Pancreas (tissue), 10 donors: Measurements from ENCODE around the gene FAHD1. TPM values are rescaled to one million over a fixed set of nuclear protein-coding genes. Genes with fewer than 3 reads are reported as not detected.

Source experiments
- ATAC-seq, 4 donors: fragments of 200-7000 bp; cut with Tn5 transposase; one replicate each; pipeline versions ENCODE4 v1.8.0 to v1.9.1; 2020; ENCODE audit warnings: mild to moderate bottlenecking in 4 of 4, moderate library complexity in 4 of 4
- DNase-seq, 6 donors: peaks; one replicate each; pipeline ENCODE4 v3.0.0-alpha.2; 2020
- FAIRE-seq: peaks from 2 replicates; lab custom pipeline; 2012; peaks lifted over from hg19 to GRCh38; lab: Jason Lieb, UNC
- H3K27ac ChIP-seq, 4 donors: fragments of 200-600 bp; sonication (generic); 1 replicate in 3 of 4; 2 replicates in 1 of 4; pipeline versions ENCODE4 v1.5.0 to v1.8.0; 2020
- H3K27me3 ChIP-seq, 4 donors: fragments of 200-600 bp; one replicate each; pipeline ENCODE4 v1.8.0; 2021
- H3K36me3 ChIP-seq, 3 donors: fragments of 200-600 bp; sonication (generic) in 1 of 3; one replicate each; pipeline versions ENCODE4 v1.5.0 to v1.8.0; 2020 to 2021
- H3K4me1 ChIP-seq, 3 donors: fragments of 200-600 bp; one replicate each; pipeline ENCODE4 v1.8.0; 2021
- H3K4me3 ChIP-seq, 4 donors: fragments of 200-600 bp; sonication (generic) in 2 of 4; one replicate each; pipeline versions ENCODE4 v1.5.0 to v1.8.0; 2020 to 2021
- H3K9me3 ChIP-seq, 4 donors: fragments of 200-600 bp; one replicate each; pipeline ENCODE4 v1.8.0; 2021
- WGBS, 2 donors: extraction: QIAGEN DNeasy Blood & Tissue Kit; methylation state at CpG; one replicate each; pipeline ENCODE4 v1.1.7; 2013; 5-methylcytosine and 5-hydroxymethylcytosine counted together
- intact Hi-C, 3 donors: fragments of 100-400 bp; cut with DNase I; formaldehyde crosslinking; loops; one replicate each; pipeline versions ENCODE4 v1.11.1 to v1.14.2; 2022
- polyA plus RNA-seq, 2 donors: library from polyadenylated mRNA; stranded (reverse); fragments of 200-250 nt; gene quantifications; one replicate each; pipeline ENCODE4 v1.2.3, GENCODE V29; 2013
- total RNA-seq, 6 donors: library from RNA; stranded (reverse); fragmentation: NEBNext Ultra II Directional in 4 of 6; extraction: Animal tissue kit (Norgen Biotek cat#: 25700) in 4 of 6; gene quantifications; one replicate each; pipeline versions ENCODE4 v1.2.1 to v1.2.4, GENCODE V29; 2021 to 2023
- TF ChIP-seq, protein P1 (sequence below), 4 donors: fragments of 200-600 bp; sonication (generic) in 3 of 4; IDR thresholded peaks; one replicate each; pipeline versions ENCODE4 v1.5.0 to v1.8.0; 2021; ENCODE audit warnings: antibody characterized with exemption in 4 of 4
- donor health status: healthy with polysubstance abuse.
- donor health status: DM: no; HTN: no; CAD: no; lungs with moderate emphysema.
- donor health status: DM: no; HTN: no; CAD: no.
- donor health status: control.
- donor health status: control.
- donor health status: Bipolar disorder and iron deficiency.
- donor health status: DM: yes; HTN: yes; CAD: no.
- donor health status: DM: no; HTN: no; CAD: no.
- donor health status: DM: no; HTN: no; CAD: no.
- donor health status: DM: yes; HTN: yes; CAD: no.

Gene FAHD1
- total and polyA plus RNA-seq, 8 donors = 5.1 to 14.4 (median 12.2) TPM

DNA sequence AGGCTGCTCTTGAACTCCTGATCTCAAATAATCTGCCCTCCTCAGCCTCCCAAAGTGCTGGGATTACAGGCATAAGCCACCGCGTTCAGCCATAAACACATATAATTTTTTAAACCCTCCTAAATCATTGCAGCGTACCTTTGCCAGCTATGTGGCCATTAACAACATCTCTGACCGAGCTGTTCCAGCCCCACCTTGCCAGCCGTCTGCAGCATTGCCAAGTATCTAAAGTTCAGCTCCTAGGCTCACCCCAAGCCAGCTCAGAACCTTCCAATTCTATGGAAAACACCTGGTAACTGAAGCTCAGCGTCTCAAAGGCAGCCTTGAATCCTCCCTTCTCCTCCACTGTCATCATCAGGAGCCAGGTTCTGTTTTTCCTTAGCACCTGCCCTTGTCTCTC lies 50.1 kb downstream of the FAHD1 start:
- TF ChIP-seq, protein P1, sequence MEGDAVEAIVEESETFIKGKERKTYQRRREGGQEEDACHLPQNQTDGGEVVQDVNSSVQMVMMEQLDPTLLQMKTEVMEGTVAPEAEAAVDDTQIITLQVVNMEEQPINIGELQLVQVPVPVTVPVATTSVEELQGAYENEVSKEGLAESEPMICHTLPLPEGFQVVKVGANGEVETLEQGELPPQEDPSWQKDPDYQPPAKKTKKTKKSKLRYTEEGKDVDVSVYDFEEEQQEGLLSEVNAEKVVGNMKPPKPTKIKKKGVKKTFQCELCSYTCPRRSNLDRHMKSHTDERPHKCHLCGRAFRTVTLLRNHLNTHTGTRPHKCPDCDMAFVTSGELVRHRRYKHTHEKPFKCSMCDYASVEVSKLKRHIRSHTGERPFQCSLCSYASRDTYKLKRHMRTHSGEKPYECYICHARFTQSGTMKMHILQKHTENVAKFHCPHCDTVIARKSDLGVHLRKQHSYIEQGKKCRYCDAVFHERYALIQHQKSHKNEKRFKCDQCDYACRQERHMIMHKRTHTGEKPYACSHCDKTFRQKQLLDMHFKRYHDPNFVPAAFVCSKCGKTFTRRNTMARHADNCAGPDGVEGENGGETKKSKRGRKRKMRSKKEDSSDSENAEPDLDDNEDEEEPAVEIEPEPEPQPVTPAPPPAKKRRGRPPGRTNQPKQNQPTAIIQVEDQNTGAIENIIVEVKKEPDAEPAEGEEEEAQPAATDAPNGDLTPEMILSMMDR (IDR thresholded peaks at IDR 0.05) = no peak
- no peak for DNase-seq
- 56 to 58% methylated on average over 6 of the region's 6 CpGs for WGBS, 2 donors
- Histone ChIP-seq H3K36me3 (no peaks in the 10 kb centered on the region), H3K9me3 (no peaks in the 10 kb centered on the region), H3K4me3 (no peak overlapping the region), H3K27me3 (no peaks in the 10 kb centered on the region), H3K4me1 (no peaks in the 10 kb centered on the region), H3K27ac (no peak overlapping the region)
- intact Hi-C loops = no loop called here
- ATAC-seq = no peak
- no peak for FAIRE-seq

DNA sequence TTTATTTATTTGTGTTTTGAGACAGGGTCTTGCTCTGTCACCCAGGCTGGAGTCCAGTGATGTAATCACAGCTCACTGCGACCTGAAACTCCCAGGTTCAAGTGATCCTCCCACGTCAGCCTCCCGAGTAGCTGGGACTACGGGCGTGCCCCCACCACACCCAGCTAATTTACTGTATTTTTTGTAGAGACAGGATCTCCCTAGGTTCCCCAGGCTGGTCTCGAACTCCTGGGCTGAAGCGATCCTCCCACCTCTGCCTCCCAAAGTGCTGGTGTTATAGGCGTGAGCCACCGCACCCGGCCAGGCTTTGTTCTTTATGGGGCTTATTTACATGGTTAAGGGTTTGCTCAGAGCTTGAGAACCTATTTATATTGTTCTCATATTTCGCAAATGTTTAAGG lies 50.8 kb downstream of the FAHD1 start:
- intact Hi-C loops = no loop called here

DNA sequence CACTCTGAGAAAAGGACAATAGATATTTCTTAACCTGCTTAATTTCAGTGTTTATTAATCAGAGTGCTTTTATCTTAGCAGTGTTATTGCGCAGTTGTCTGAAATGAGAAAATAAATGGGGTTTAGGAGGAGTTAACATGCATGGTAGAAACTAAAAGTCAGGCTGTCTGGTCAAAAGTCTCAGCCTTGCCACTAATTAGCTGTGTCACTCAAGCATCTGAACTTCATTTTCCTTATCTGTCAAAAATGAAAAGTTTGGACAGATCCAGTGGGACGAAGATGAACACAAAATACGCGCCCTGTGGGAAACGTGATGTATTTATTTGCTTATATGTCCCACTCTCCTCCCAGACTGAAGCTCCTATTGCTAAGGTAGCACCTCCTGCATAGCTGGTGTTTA lies 51.2 kb downstream of the FAHD1 start:
- FAIRE-seq = no peak
- TF ChIP-seq, protein P1 (IDR thresholded peaks at IDR 0.05) = no peak
- Histone ChIP-seq H3K36me3 (no peaks in the 10 kb centered on the region), H3K4me3 (no peak overlapping the region), H3K9me3 (no peaks in the 10 kb centered on the region), H3K27ac (no peak overlapping the region), H3K4me1 (no peaks in the 10 kb centered on the region), H3K27me3 (no peaks in the 10 kb centered on the region)
- intact Hi-C loops = no loop called here
- WGBS, 2 donors = 61 to 63% methylated on average over 5 of the region's 5 CpGs
- ATAC-seq = no peak
- no peak for DNase-seq

More for the DNA sequence above, 50.8 kb downstream of the FAHD1 start:
- Histone ChIP-seq H3K36me3 (no peaks in the 10 kb centered on the region), H3K4me1 (no peaks in the 10 kb centered on the region), H3K4me3 (no peak overlapping the region), H3K27me3 (no peaks in the 10 kb centered on the region), H3K9me3 (no peaks in the 10 kb centered on the region), H3K27ac (no peak overlapping the region)
- FAIRE-seq (no peak), DNase-seq (peak in 1 of 6 donors; percentile 8), ATAC-seq (no peak)
- TF ChIP-seq, protein P1 (IDR thresholded peaks at IDR 0.05) = no peak
- whole genome bisulfite sequencing, 2 donors = 63 to 69% methylated on average over 11 of the region's 11 CpGs

Other genes starting within 250 kb of the FAHD1 start
- 10 to 100 TPM in 5 of 6 donors, 1 to 10 TPM in 1; 7.8 to 20.7 (median 10.4) TPM for gene IFT140, start 215.1 kb upstream of the FAHD1 start, total RNA-seq
- 10 to 100 TPM; 18.3 to 24.3 TPM for gene IFT140, start 215.1 kb upstream of the FAHD1 start, polyA plus RNA-seq
- gene CRAMP1, start 214.8 kb upstream of the FAHD1 start, total RNA-seq = 10 to 100 TPM in 1 of 6 donors, 1 to 10 TPM in 5; 4.6 to 13.8 (median 6.7) TPM
- gene CRAMP1, start 214.8 kb upstream of the FAHD1 start, polyA plus RNA-seq = 10 to 100 TPM in 1 of 2 donors, 1 to 10 TPM in 1; 9.0 to 16.2 TPM
- 10 to 100 TPM; 21.7 to 49.3 (median 32.4) TPM for gene JPT2, start 148.9 kb upstream of the FAHD1 start, total RNA-seq
- 10 to 100 TPM; 13.5 to 22.2 TPM for gene JPT2, start 148.9 kb upstream of the FAHD1 start, polyA plus RNA-seq
- 10 to 100 TPM; 25.5 to 51.8 (median 40.1) TPM for gene MAPK8IP3, start 121.0 kb upstream of the FAHD1 start, total RNA-seq
- gene MAPK8IP3, start 121.0 kb upstream of the FAHD1 start, polyA plus RNA-seq = 100 to 1,000 TPM in 1 of 2 donors, 10 to 100 TPM in 1; 94.9 to 244 TPM
- 10 to 100 TPM; 27.4 to 37.8 (median 30.4) TPM for gene NME3, start 55.7 kb upstream of the FAHD1 start, total RNA-seq
- 100 to 1,000 TPM; 232 to 297 TPM for gene NME3, start 55.7 kb upstream of the FAHD1 start, polyA plus RNA-seq
- 1 to 10 TPM; 4.7 to 10.0 (median 6.8) TPM for gene EME2, start 54.4 kb upstream of the FAHD1 start, total RNA-seq
- 10 to 100 TPM; 18.4 to 37.9 TPM for gene EME2, start 54.4 kb upstream of the FAHD1 start, polyA plus RNA-seq
- gene MRPS34, start 54.1 kb upstream of the FAHD1 start, total RNA-seq = 10 to 100 TPM; 42.4 to 74.5 (median 54.7) TPM
- gene MRPS34, start 54.1 kb upstream of the FAHD1 start, polyA plus RNA-seq = 10 to 100 TPM; 76.0 to 84.1 TPM
- 10 to 100 TPM; 19.2 to 41.3 (median 37.2) TPM for gene SPSB3, start 44.6 kb upstream of the FAHD1 start, total RNA-seq
- gene SPSB3, start 44.6 kb upstream of the FAHD1 start, polyA plus RNA-seq = 100 to 1,000 TPM; 161 to 223 TPM
- 10 to 100 TPM; 20.4 to 42.5 (median 25.6) TPM for gene NUBP2, start 44.2 kb upstream of the FAHD1 start, total RNA-seq
- 10 to 100 TPM; 55.7 to 58.8 TPM for gene NUBP2, start 44.2 kb upstream of the FAHD1 start, polyA plus RNA-seq
- gene IGFALS, start 33.5 kb upstream of the FAHD1 start, total RNA-seq = 1 to 10 TPM; 1.0 to 3.8 (median 2.3) TPM
- gene IGFALS, start 33.5 kb upstream of the FAHD1 start, polyA plus RNA-seq = 1 to 10 TPM; 4.4 to 8.2 TPM
- gene HAGH, start 381 bp upstream of the FAHD1 start, total RNA-seq = 10 to 100 TPM; 26.6 to 39.5 (median 34.6) TPM
- gene HAGH, start 381 bp upstream of the FAHD1 start, polyA plus RNA-seq = 10 to 100 TPM; 57.9 to 63.7 TPM
- gene MEIOB, start 45.0 kb downstream of the FAHD1 start, total RNA-seq = under 1 TPM in 1 of 6 donors, not detected in 5; 0.44 TPM
- under 1 TPM in 1 of 2 donors, not detected in 1; 0.26 TPM for gene MEIOB, start 45.0 kb downstream of the FAHD1 start, polyA plus RNA-seq
- gene HS3ST6, start 91.2 kb downstream of the FAHD1 start, total RNA-seq = not detected
- under 1 TPM in 1 of 2 donors, not detected in 1; 0.11 TPM for gene HS3ST6, start 91.2 kb downstream of the FAHD1 start, polyA plus RNA-seq
- 10 to 100 TPM; 29.7 to 77.4 (median 57.0) TPM for gene MSRB1, start 116.0 kb downstream of the FAHD1 start, total RNA-seq
- 10 to 100 TPM; 47.0 to 94.4 TPM for gene MSRB1, start 116.0 kb downstream of the FAHD1 start, polyA plus RNA-seq
- gene RPL3L, start 127.5 kb downstream of the FAHD1 start, total RNA-seq = 10 to 100 TPM in 3 of 6 donors, under 1 TPM in 2, not detected in 1; 0.09 to 35.3 (median 11.0) TPM
- 10 to 100 TPM in 1 of 2 donors, under 1 TPM in 1; 0.05 to 11.3 TPM for gene RPL3L, start 127.5 kb downstream of the FAHD1 start, polyA plus RNA-seq
- 10 to 100 TPM; 54.0 to 72.1 (median 58.7) TPM for gene NDUFB10, start 132.3 kb downstream of the FAHD1 start, total RNA-seq
- 100 to 1,000 TPM in 1 of 2 donors, 10 to 100 TPM in 1; 84.2 to 108 TPM for gene NDUFB10, start 132.3 kb downstream of the FAHD1 start, polyA plus RNA-seq
- gene RPS2, start 137.6 kb downstream of the FAHD1 start, total RNA-seq = 1,000 to 10,000 TPM; 1,316 to 3,013 (median 1,806) TPM
- 1,000 to 10,000 TPM; 1,574 to 3,219 TPM for gene RPS2, start 137.6 kb downstream of the FAHD1 start, polyA plus RNA-seq
- gene RNF151, start 139.7 kb downstream of the FAHD1 start, total RNA-seq = not detected
- gene RNF151, start 139.7 kb downstream of the FAHD1 start, polyA plus RNA-seq = under 1 TPM; 0.12 to 0.61 TPM
- 10 to 100 TPM; 14.7 to 23.5 (median 19.4) TPM for gene TBL3, start 144.8 kb downstream of the FAHD1 start, total RNA-seq
- gene TBL3, start 144.8 kb downstream of the FAHD1 start, polyA plus RNA-seq = 10 to 100 TPM; 55.8 to 63.7 TPM
- under 1 TPM in 5 of 6 donors, not detected in 1; 0.35 to 0.69 (median 0.52) TPM for gene NOXO1, start 154.3 kb downstream of the FAHD1 start, total RNA-seq
- 1 to 10 TPM in 1 of 2 donors, under 1 TPM in 1; 0.70 to 1.6 TPM for gene NOXO1, start 154.3 kb downstream of the FAHD1 start, polyA plus RNA-seq
- 10 to 100 TPM; 17.1 to 31.9 (median 25.9) TPM for gene GFER, start 157.0 kb downstream of the FAHD1 start, total RNA-seq
- 10 to 100 TPM; 25.7 to 62.0 TPM for gene GFER, start 157.0 kb downstream of the FAHD1 start, polyA plus RNA-seq
- gene SYNGR3, start 162.8 kb downstream of the FAHD1 start, total RNA-seq = 1 to 10 TPM in 1 of 6 donors, under 1 TPM in 5; 0.19 to 1.5 (median 0.55) TPM
- gene SYNGR3, start 162.8 kb downstream of the FAHD1 start, polyA plus RNA-seq = 1 to 10 TPM in 1 of 2 donors, under 1 TPM in 1; 0.57 to 3.1 TPM
- gene ZNF598, start 182.6 kb downstream of the FAHD1 start, total RNA-seq = 10 to 100 TPM; 26.0 to 93.6 (median 42.4) TPM
- gene ZNF598, start 182.6 kb downstream of the FAHD1 start, polyA plus RNA-seq = 10 to 100 TPM; 71.0 to 73.5 TPM
- 1 to 10 TPM in 2 of 6 donors, under 1 TPM in 4; 0.43 to 1.9 (median 0.50) TPM for gene NPW, start 192.6 kb downstream of the FAHD1 start, total RNA-seq
- 1 to 10 TPM; 1.3 to 2.7 TPM for gene NPW, start 192.6 kb downstream of the FAHD1 start, polyA plus RNA-seq
- gene NHERF2, start 199.7 kb downstream of the FAHD1 start, total RNA-seq = 10 to 100 TPM; 14.7 to 28.9 (median 23.0) TPM
- gene NHERF2, start 199.7 kb downstream of the FAHD1 start, polyA plus RNA-seq = 100 to 1,000 TPM in 1 of 2 donors, 10 to 100 TPM in 1; 60.7 to 144 TPM
- gene NTHL1, start 220.6 kb downstream of the FAHD1 start, total RNA-seq = 10 to 100 TPM in 1 of 6 donors, 1 to 10 TPM in 5; 5.2 to 10.4 (median 8.4) TPM
- gene NTHL1, start 220.6 kb downstream of the FAHD1 start, polyA plus RNA-seq = 10 to 100 TPM; 22.1 to 22.8 TPM
- gene TSC2, start 220.8 kb downstream of the FAHD1 start, total RNA-seq = 10 to 100 TPM; 51.0 to 91.7 (median 77.6) TPM
- 100 to 1,000 TPM; 119 to 172 TPM for gene TSC2, start 220.8 kb downstream of the FAHD1 start, polyA plus RNA-seq